Neural crest cell (in vitro differentiated cells): ENCODE measurements around the gene BPNT1. TPM values are rescaled to one million over a fixed set of nuclear protein-coding genes. Genes with fewer than 3 reads are reported as not detected.
A peak's percentile ranks its signal among the peaks of the same experiment; 100 is the strongest.

Source experiments
- DNase-seq: peaks from one replicate; pipeline ENCODE4 v3.0.0; 2021; ENCODE audit warnings: low read depth, mixed read lengths, low spot score
- H3K27ac Mint-ChIP-seq: one replicate; pipeline ENCODE4 v1.8.0; 2021; ENCODE audit warnings: mild to moderate bottlenecking, mixed read lengths; ENCODE audit not compliant: unreplicated experiment
- H3K27me3 Mint-ChIP-seq: 2 replicates; pipeline ENCODE4 v1.8.0; 2021; ENCODE audit warnings: low read depth, mild to moderate bottlenecking, mixed read lengths
- H3K36me3 Mint-ChIP-seq: 2 replicates; pipeline ENCODE4 v1.8.0; 2021; ENCODE audit warnings: low read depth, mild to moderate bottlenecking, mixed read lengths
- H3K4me1 Mint-ChIP-seq: 2 replicates; pipeline ENCODE4 v1.8.0; 2021; ENCODE audit warnings: mixed read lengths
- H3K4me3 Mint-ChIP-seq: one replicate; pipeline ENCODE4 v1.8.0; 2021; ENCODE audit warnings: mild to moderate bottlenecking, mixed read lengths
- H3K9me3 Mint-ChIP-seq: 2 replicates; pipeline ENCODE4 v1.8.0; 2021; ENCODE audit warnings: mixed read lengths
- CTCF ChIP-seq: fragments of 200-600 bp; sonication (generic); conservative IDR thresholded peaks from 2 replicates; pipeline ENCODE4 v1.5.0; 2021; ENCODE audit warnings: antibody characterized with exemption, mild to moderate bottlenecking
- total RNA-seq: library from RNA; stranded (reverse); gene quantifications from 2 replicates; pipeline ENCODE4 v1.2.1, GENCODE V29; 2021

BPNT1 gene
- total RNA-seq, 1 donor from 2014 or later: 20.2 TPM

- peaks cover 3% of the 10 kb centered on the region for H3K36me3 Mint-ChIP-seq
- no peak for TF ChIP-seq CTCF
- H3K4me3 Mint-ChIP-seq: no peak overlapping the region
- no peaks in the 10 kb centered on the region for H3K27me3 Mint-ChIP-seq
- no peaks in the 10 kb centered on the region for H3K9me3 Mint-ChIP-seq
- DNase-seq: no peak
- no peaks in the 10 kb centered on the region for H3K4me1 Mint-ChIP-seq
- H3K27ac Mint-ChIP-seq: no peak overlapping the region
Observed at GRCh38 chr1:220124542-220124941, 35.0 kb upstream of the BPNT1 start.

DNA sequence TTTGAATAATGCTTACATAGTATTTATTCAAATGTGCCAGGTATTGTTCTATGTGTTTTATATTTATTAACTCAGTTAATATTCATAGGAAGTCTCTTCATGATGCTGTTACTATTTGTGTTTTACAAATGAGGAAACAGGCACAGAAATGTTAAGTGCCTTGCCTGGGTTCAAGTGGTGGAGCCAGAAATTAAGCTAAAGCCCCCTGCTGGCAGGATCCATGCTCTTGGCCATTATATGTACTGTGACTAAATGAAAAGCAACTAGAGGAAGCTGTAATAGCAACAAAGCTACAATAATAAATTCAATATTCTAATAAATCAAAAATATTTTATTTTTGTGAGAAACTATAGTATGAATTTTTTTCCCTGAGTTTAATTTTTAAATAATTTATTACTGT lies 34.3 kb upstream of the BPNT1 start:
- H3K27ac Mint-ChIP-seq: no peak overlapping the region
- no peaks in the 10 kb centered on the region for H3K9me3 Mint-ChIP-seq
- H3K4me3 Mint-ChIP-seq: no peak overlapping the region
- H3K36me3 Mint-ChIP-seq: no peaks in the 10 kb centered on the region
- H3K27me3 Mint-ChIP-seq: no peaks in the 10 kb centered on the region
- peak; percentile 16 for DNase-seq
- no peaks in the 10 kb centered on the region for H3K4me1 Mint-ChIP-seq
- peak; percentile 64 for TF ChIP-seq CTCF

- H3K36me3 Mint-ChIP-seq: no peaks in the 10 kb centered on the region
- H3K4me3 Mint-ChIP-seq: no peak overlapping the region
- TF ChIP-seq CTCF: no peak
Observed at GRCh38 chr1:220123066-220123465, 33.5 kb upstream of the BPNT1 start.

GRCh38 chr1:220121791-220122530 lies 32.4 kb upstream of the BPNT1 start:
- H3K27me3 Mint-ChIP-seq: no peaks in the 10 kb centered on the region
- no peak for TF ChIP-seq CTCF
- H3K4me3 Mint-ChIP-seq: no peak overlapping the region
- H3K9me3 Mint-ChIP-seq: no peaks in the 10 kb centered on the region
- no peak overlapping the region for H3K27ac Mint-ChIP-seq
- DNase-seq: no peak
- H3K36me3 Mint-ChIP-seq: no peaks in the 10 kb centered on the region
- no peaks in the 10 kb centered on the region for H3K4me1 Mint-ChIP-seq

More at GRCh38 chr1:220123066-220123465, 33.5 kb upstream of the BPNT1 start:
- no peak for DNase-seq
- Mint-ChIP-seq H3K27ac (no peak overlapping the region), H3K9me3 (no peaks in the 10 kb centered on the region), H3K27me3 (no peaks in the 10 kb centered on the region), H3K4me1 (no peaks in the 10 kb centered on the region)

- no peaks in the 10 kb centered on the region for H3K9me3 Mint-ChIP-seq
- peaks cover 1% of the 10 kb centered on the region for H3K36me3 Mint-ChIP-seq
- H3K4me3 Mint-ChIP-seq: no peak overlapping the region
- H3K27me3 Mint-ChIP-seq: no peaks in the 10 kb centered on the region
- no peaks in the 10 kb centered on the region for H3K4me1 Mint-ChIP-seq
- H3K27ac Mint-ChIP-seq: no peak overlapping the region
- TF ChIP-seq CTCF: no peak
- no peak for DNase-seq
Observed at GRCh38 chr1:220119043-220119512, 29.5 kb upstream of the BPNT1 start.
